ENCODE results near the gene KLHL10.

The KLHL10 gene

DNA sequence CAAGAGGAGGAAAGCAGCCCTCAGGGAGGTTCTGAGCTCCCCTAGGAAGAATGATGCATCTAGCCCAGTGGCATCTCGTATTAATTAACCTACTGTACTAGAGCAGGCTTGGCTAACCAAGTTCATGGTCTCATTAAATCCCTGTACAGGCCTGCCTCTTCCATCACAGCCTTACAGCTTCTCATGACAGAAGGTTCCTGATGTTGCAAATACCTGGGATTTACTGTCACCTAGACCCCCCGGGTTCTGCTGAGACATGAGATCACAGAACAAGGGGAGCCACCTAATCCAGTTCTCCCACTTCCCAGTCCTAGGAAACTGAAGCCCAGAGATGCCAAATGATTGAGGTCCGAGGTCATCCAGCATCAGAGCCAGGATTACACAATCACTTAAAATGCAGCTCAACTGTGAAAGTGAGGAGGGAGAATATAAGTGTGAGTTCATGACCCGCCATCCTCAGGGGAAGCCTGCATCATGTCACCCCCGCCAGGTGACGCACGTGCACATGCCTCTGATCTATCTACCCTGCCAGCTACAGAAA is 57.2 kb downstream of the KLHL10 start:
- TF ChIP-seq, protein P1, sequence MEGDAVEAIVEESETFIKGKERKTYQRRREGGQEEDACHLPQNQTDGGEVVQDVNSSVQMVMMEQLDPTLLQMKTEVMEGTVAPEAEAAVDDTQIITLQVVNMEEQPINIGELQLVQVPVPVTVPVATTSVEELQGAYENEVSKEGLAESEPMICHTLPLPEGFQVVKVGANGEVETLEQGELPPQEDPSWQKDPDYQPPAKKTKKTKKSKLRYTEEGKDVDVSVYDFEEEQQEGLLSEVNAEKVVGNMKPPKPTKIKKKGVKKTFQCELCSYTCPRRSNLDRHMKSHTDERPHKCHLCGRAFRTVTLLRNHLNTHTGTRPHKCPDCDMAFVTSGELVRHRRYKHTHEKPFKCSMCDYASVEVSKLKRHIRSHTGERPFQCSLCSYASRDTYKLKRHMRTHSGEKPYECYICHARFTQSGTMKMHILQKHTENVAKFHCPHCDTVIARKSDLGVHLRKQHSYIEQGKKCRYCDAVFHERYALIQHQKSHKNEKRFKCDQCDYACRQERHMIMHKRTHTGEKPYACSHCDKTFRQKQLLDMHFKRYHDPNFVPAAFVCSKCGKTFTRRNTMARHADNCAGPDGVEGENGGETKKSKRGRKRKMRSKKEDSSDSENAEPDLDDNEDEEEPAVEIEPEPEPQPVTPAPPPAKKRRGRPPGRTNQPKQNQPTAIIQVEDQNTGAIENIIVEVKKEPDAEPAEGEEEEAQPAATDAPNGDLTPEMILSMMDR (IDR thresholded peaks at IDR 0.05), result no peak
- no peak for TF ChIP-seq ZFX (IDR thresholded peaks at IDR 0.05; ENCODE audit: borderline replicate concordance)
- 0 out of 2 replicates have a peak overlapping the region, but pooled peaks have one; percentile 10 for H3K27ac ChIP-seq

DNA sequence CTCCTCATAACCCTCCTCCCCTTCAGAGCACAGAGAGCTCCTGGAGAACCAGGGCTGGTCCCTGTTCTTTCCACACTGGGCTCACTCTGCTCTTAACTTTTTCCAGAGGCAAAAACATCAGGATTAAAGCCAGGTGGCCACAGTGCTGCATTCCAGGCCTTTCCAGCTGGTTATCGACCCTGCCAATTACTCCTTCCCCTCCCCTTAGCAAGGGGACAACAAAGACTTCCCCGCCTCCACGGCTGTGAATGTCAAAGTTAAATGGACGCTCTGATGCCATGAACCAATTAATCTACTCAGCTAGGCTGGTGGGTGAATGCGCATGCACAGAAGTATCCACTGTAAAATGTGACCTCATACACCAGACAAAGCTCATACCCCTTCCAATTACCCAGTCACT is 58.0 kb downstream of the KLHL10 start:
- TF ChIP-seq, protein P1 (IDR thresholded peaks at IDR 0.05), result no peak
- TF ChIP-seq ZFX (IDR thresholded peaks at IDR 0.05; ENCODE audit: borderline replicate concordance), result no peak
- 0 out of 2 replicates have a peak overlapping the region, but pooled peaks have one; percentile 10 for H3K27ac ChIP-seq

DNA sequence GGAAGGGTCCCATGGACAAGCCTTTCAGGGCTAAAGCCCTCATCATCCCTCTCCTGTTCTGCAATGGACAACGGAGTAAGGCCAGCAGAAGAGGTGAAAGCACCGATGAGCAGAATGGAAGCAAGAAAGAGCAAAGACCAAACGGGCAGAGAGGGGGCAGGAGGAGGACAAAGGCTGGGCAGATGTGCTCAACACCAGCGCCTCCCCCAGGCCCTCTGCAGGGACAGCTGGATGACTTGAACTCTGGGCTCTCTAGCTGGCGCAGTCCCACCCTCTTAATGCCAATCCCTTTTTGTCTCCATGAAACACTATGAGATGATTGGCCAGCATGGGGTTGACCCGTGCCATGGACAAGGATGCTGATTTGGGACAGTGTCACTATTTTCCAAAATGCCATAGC is 59.1 kb downstream of the KLHL10 start:
- TF ChIP-seq, protein P1 (IDR thresholded peaks at IDR 0.05), result no peak
- TF ChIP-seq ZFX (IDR thresholded peaks at IDR 0.05; ENCODE audit: borderline replicate concordance), result no peak
- no peak overlapping the region for H3K27ac ChIP-seq

Data from 22Rv1 (cell line).